Posterior vena cava (tissue), 2 donors: ENCODE results near the gene RGS3. TPM values are rescaled to one million over a fixed set of nuclear protein-coding genes. Genes with fewer than 3 reads are reported as not detected.
"Not testable (repeated sequence)": the region's sequence is repeated elsewhere in the genome, so short reads cannot be mapped to it uniquely, and the experiment has no call there.

Experiments
- DNase-seq: peaks from one replicate; pipeline ENCODE4 v3.0.0-alpha.2; 2020; ENCODE audit warnings: low spot score
- intact Hi-C, 2 donors: fragments of 100-400 bp; cut with DNase I; formaldehyde crosslinking; loops; one replicate each; pipeline versions ENCODE4 v1.14.1 to v1.14.2; 2022 to 2023
- total RNA-seq, 2 donors: library from RNA; stranded (reverse); fragmentation: NEBNext Ultra II Directional; extraction: Animal tissue kit (Norgen Biotek cat#: 25700); gene quantifications; one replicate each; pipeline ENCODE4 v1.2.1, GENCODE V29; 2021
- donor health status: DM: yes; HTN: yes; CAD: no.
- donor health status: DM: yes; HTN: yes; CAD: no.

RGS3 gene
- total RNA-seq, 2 donors from 2014 or later: 66.2 to 71.4 TPM

DNA sequence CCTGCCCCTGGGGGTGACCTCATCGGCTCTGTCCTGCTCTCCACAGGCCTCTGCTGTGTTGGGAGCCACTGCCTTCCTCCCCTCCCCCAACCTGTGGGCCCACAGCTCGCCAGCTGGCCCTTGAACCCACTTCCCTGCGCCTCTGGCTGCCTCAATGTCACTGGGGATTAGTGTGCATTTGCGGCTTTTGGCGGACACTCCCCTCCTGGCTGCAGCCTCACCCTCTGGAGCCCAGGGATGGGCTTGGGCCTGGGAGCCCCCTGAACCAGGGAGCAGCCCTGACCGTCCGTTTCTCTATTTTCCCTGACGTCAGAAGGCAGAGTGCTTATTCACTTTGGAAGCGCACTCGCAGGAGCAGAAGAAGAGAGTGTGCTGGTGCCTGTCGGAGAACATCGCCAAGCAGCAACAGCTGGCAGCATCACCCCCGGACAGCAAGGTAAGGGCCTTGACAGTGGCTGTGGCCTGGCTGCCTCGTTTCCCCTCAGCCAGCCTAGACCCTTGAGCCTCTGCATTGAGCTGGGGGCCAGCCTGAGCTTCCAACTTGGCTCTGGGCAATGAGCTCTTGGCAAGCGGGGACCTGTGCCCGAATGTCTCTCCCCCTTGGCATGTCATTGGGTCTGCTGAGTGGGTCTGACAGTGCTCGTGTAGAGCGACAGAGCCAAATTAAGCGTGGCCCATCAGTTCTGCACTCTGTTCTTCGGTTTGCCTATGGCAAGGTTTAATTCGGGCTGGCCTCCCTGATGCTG is 73.1 kb downstream of the RGS3 start:
- intact Hi-C loops: no loop called here
- peak; percentile 92 for DNase-seq

DNA sequence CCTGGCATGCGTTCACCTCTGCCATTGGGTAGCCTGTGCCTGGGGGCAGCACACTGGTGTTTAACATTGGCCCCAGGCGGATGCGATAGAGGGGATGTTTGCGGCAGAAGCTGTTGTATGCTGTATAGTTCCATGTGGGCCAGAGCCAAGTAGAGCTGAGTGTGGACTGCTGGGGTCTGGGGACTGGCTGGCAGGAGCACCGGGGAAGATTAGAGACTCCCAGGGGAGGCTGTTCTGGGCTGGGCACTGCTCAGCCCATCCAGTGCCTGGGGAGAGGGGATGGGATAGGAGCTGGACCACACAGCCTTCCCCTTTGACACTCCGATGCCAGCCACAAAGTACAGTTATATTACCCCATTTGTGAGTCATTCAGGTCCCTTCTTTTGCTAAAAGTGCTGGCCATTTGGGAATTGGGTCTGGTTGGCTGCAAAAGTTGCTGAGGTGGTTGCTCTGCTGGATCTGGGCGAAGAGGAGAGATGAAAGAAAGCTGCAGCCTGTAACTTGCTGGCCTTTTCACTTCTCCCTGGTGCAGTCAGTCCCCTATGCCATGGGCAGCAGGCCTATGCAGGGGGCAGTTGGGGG is 73.8 kb downstream of the RGS3 start:
- DNase-seq: no peak
- intact Hi-C loops: no loop called here

DNA sequence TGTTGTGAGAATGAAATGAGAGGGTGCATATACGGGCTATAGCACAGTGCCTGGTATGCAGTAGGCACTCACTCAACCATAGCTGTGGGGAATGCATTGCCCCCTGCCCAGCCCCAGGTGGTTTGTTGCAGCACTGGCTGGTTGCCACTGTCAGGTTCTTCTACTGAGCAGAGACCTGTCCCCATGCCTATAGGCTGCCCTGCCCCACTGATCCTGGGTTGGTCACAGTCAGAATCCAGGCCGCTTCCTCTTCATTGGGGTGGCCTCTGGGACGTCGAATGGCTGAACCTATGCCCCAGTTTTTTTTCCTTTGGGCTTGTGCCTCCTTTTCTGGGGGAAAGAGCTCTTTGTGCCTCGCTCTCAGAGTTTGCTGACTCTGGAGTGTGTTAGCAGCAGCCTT is 74.6 kb downstream of the RGS3 start:
- intact Hi-C loops: no loop called here
- DNase-seq: no peak

DNA sequence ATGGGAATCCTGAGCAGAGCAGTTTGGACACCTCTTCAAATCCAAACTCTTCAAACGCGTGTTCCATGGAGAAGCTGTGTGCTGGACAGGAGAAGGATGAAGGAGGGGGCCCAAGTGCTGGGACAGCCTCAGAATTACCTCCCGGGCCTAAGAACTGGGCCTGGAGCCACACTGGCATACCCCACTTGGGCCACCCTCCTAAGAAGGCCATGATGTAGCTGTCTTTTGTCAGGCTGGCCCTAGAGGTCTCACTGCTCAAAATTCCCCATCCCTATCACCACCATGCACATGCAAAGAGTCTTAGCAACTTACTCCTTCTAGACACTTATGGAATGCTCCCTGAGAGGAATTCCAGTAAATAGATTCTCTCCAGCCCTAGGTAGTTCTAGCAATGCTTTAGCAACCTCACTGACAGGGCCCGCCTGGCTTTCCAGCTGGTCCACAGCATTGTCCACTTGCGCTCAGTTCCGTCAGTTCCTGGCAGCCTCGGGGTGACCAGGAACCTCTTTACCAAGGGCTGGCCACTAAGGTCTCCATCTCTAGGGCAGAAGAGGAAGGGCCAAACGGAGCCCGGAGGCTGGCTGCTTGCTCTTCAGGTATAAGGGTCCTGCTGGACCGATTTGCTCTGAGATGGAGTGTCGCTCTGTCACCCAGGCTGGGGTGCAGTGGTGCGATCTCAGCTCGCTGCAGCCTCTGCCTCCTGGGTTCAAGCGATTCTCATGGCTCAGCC is 75.3 kb downstream of the RGS3 start:
- DNase-seq: no peak
- intact Hi-C loops: no loop called here

DNA sequence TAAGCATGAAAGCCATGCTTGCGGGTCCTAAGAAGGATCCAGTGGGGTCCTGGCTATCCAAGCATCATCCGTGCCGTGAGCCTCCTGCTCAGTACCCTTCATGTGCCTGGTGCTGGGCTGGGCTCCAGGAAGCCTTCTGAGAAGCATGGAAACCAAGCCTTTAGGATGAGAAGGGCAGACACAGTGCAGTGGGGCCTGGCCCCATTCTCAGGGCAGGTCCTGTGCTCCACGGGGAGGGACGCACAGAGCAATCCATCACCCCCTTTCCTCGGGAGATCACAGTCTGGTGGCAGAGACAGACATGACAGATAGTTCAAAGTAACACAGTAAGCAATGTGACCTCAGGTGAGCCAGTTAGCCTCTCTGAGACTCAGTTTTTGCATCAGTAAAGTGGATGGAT is 76.9 kb downstream of the RGS3 start:
- DNase-seq: no peak
- intact Hi-C loops: no loop called here

DNA sequence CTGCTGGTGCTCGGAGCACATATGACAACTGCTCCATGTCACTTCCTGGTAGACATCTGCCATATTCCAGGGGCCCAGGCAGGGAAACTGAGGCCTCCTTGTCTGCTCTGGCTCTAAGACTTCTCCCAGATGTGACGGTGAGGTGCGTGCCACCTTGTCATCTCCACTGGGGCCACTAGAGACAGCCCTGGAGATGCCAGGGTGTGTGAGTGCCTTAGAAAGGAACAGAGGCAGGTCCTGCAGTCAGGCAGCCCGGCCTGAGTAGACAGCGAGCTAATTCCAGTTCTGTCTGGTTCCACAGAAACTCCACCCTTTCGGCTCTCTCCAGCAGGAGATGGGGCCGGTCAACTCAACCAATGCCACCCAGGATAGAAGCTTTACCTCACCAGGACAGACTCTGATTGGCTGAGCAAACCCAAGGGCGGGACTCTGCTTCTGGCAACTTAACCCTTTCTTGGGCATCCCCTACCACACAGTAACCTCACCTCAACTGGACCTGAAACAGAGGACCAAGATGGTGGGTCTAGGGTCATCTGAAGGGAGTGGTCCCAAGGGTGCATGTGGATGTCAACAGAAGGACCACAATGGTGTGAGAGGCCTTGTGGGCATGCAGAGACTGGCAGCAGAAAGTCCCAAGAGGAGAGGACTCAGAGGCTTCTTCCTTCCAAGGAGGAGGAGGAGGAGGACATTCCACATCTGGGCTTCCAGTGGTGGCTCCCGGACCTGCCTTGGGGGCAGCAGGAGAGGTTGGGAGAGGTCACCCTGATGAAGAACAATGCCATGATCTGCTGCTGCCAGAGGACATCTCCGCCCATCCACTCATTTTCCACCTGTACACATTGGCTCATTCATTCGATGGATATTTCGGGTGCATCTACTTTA is 77.7 kb downstream of the RGS3 start:
- intact Hi-C loops: no loop called here
- peak; percentile 80 for DNase-seq

DNA sequence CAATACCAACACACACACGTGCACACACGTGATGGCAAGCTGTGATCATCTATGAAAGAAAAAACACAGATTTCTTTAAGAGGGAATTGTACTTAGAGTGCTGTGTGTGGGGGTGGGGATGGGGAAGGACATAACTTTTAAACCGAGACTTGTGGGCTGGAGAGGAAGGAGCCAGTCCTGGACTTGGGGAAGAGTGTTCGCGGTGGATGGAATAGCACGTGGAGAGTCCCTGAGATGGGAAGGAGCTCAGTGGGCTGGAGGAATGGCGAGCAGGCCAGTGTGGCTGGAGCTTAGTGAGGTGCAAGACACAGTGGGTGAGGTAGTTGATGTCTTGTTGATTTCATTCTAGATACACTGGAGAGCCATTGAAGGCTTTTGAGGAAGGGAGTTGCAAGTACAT is 78.5 kb downstream of the RGS3 start:
- no peak for DNase-seq
- intact Hi-C loops: no loop called here

DNA sequence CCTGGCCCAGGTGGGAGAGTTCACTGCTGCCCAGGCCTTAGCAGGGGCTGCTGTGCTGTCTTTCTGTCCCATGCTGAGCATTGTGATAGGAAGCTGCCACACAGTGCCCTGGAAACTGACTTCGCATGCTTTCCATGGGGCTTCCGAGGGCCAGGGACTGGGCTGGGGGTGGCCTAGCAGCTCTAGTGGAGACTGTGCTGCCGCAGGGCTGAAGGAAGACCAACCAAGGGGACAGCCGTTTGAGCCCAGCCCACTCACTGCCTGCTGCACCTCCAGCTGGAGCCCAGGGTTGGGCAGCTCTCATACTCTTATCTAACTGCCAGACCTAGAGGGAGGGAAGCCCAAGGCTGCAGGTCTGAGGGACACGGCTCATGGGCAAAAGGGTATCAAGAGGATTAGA is 79.2 kb downstream of the RGS3 start:
- intact Hi-C loops: no loop called here
- no peak for DNase-seq

DNA sequence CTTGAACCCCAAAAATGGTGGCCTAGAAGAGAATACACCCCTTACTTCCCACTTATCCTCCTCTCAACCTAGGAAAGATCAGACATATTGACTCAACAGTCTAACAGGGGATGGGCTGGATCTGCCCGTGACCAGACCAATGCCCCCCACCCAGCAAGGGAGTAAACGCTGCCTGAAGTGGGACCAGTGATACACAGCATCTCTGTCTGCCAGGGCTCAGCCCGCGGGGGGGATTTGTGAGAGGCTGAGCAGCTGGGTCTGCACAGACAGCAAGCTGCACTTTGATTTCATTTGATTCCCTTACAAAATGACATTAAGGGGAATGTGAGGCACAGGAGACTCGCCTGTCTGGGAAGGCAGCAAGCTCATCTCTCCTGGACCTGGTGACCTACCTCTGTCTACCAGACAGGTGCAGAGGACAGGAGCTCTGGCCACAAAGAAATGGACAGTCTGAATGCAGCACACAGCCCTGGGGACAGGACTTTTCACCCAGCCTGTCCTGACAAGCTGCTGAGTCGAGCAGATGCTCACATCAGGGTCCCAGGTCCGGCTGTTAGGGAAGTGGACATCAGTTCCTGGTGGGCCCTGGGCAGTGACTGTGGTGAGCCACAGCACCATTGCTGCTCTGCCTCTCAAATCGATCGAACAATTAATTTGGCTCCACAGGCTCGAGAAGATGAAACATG is 79.9 kb downstream of the RGS3 start:
- intact Hi-C loops: no loop called here
- DNase-seq: peak; percentile 63

DNA sequence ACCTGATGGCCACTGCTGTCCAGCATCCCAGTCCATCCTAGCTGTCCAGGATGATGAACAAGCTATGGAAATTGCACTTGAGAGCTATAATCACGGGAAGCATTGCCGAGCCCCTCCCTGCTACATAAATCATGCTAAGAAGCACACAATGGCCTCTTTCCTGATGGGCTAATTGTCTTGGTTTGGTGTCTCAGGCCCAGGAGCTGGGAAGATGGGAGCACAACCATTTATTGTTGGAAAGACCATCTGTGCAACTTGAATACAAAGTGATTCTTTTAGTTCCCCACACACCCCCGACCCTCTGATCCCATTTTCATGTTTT is 80.4 kb downstream of the RGS3 start:
- DNase-seq: no peak
- intact Hi-C loops: no loop called here

DNA sequence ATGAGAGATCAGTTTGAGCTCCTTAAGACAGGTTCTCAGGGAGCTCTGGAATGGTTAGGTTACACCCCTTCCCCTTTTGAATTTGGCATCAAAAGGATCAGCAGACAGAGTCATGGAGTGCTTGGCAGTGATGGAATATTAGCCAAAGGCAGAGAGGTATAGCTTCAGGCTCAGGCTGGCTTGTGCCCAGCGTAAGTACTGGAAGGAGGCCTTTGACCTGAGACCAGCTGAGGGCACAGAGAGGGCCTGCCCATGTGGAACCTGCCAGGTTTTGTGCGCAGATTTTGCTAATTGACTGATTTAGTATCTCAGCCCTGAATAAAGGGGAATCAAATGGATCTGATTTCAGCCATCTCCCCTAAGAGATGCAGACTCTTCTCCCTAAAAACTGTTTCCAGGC is 81.5 kb downstream of the RGS3 start:
- DNase-seq: peak; percentile 8
- intact Hi-C loops: no loop called here

DNA sequence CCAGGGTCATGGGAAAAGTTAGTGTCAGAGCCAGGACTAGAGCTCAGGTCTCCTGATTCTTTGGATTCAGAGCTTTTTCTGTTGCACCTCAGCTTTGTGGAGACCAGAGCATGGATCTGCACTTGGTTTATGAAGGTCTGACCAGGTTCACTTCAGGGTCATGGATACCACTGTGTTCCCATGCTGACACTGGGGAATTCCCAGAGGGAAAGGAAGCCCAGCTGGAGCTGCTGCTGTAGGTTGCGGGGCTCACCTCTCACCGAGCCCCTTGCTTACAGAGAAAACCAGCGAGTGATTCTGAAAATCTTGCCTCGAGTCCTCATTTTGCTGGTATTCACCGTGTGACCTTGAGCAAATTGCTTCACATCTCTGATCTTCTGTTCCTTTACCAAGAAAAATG is 83.0 kb downstream of the RGS3 start:
- peak; percentile 18 for DNase-seq
- intact Hi-C loops: no loop called here

DNA sequence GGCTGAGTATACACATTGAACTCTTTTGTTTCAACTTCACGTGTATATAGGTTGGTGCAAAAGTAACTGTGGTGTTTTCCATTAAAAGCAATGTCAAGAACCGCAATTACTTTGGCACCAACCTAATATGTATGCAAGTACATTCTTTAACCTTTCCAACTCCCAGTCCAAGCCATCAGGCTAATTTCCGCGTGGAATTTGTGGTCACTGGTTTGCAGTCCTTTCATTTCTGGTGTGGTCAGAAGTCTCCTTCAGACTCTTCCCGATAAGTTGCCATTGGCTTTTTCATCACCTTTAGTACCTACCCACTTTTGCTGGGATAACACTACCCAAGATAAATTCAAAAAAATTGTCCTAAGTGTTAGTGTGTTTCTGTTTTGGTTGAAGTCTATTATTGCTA is 84.0 kb downstream of the RGS3 start:
- no peak for DNase-seq
- intact Hi-C loops: no loop called here

DNA sequence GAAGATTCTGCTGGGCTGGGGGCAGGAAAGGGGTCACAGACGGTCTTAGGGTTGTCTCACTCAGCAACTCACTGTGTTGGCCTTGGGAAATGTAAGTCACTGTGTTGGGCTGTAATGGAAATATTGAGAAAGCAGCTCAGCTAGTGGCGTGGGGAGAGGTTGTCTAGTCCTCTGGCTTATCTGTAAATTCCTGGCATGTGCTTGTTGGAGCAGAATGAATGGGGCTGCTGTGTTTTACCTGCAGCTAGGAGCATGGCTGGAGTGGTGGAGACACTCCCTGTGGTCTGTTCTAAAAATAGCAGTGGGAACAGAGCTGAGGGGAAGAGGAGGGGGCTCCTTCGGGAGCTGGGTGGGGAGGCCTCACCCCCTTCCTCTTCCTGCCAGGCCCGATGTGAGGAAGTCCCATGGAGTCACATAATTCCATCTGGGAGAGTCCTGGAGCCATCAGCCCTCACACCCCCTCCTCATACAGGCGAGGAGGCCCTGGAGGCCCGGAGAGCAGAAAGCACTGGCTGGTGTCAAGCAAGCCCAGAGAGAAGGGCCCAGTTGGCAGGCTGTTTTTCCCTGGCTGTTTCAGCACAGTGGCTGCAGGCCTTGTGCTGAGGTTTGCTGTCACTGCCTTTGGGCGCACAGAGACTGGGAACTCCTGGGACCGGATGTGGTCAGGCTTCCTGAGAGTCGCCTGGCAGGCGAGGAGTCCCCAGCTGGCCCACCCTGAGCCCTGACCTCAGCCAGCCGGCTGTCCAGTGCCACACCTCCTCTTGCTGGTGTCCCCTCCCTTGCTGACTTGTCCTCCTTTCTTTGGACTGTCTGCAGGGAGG is 84.9 kb downstream of the RGS3 start:
- DNase-seq: peak; percentile 92
- intact Hi-C loops: loop anchor here in 1 of 2 donors (1.0 kb wide), 1 partner anchor 28 kb away; no protein-coding TSS in a partner anchor

DNA sequence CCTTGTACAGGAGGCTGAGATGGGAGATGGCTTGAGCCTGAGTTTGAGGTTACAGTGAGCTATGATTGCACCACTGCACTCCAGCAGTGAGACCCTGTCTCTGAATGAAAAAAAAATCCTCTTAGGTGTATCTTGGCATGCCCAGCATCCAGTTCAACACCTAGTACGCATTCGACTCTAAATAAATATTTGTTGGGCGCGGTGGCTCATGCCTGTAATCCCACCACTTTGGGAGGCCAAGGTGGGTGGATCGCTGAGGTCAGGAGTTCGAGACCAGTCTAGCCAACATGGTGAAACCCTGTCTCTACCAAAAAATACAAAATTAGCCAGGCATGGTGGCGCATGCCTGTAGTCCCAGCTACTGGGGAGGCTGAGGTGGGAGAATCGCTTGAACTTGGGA is 86.4 kb downstream of the RGS3 start:
- peak; percentile 28 for DNase-seq
- intact Hi-C loops: not testable (repeated sequence)

DNA sequence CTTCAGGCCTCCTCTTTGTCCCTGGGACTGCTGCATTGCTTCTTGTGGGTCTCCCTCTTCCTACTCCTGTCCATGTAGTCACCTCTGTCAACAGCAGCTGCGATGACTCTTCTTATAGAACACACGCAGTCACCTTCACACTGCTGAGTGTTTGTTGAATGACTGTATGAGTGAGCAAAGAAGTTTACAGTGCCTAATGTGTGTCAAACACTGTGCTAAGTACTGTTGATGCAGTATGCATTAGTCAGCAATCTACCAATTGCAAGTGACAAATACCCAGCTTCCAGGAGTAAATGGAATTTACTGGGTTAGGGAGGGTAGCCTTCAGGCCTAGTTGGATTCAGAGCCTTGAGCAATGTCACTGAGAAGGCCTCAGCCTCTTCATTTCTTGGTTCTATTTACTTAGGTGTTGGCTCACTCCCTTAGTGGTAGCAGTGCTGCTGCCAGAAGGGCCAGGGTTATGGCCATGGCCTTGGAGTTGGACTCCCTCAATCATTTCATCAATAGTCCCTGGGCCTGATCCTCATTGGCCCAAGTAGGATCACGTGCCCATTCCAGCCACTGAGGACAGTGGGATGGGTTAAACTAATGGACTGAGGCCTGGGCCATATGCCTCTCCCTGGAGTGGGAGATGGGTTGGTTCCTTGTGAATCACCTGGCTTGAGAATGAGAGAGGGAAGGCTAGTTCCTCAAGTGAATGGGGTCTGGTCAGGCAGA is 93.5 kb downstream of the RGS3 start:
- intact Hi-C loops: loop anchor here in 1 of 2 donors (2.0 kb wide), 1 partner anchor 72 kb away; no protein-coding TSS in a partner anchor
- DNase-seq: peak; percentile 44

DNA sequence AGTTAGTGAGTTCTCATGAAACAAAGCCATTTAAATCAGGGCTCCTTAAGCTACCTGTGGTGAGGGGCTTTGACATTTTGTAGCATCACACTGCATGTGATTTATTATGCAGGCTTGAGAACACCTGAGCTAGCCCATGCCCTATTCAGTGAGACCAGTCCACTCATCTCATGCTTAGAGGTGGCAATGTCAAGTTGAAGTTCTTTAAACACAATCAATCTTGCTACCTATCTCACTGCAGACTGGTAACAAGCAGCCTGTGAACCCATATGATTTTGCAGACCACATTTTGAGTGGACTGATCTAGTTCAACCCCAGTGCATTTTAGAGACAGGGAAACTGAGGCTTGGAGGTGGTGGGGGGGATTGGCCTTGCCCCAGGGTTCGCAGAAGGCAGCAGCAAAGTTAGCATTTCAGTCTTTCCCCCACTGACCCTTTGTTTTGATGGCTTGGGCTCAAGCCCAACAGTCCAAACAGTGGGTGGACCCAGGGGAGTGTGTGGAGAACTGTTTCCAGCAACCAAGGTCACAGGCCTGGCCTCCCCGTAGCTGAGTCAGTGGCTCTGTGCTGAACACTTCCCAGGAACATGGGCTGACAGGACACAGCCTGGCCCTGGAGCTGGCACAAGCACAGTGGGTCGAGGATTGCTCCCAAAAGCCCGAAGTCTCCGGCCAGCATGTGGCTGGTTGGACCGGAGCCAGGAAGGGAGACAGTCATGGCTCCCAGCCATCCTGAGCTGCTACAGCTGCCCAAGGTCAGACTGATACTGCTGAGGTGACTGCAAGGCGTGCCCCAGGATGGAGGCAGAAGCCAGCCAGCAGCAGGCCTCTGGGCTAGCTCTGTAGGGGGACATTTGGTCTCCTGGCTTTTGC is 95.3 kb downstream of the RGS3 start:
- intact Hi-C loops: no loop called here
- peak; percentile 93 for DNase-seq
